Activated CD4-positive, alpha-beta T cell treated with anti-CD3 and anti-CD28 coated beads, Interleukin-2, amount 10 ng/mL, durations not matched to agents 24 days and 14 days (primary cell): Measurements from ENCODE around the gene APC2. TPM values are rescaled to one million over a fixed set of nuclear protein-coding genes. Genes with fewer than 3 reads are reported as not detected.

Source experiments
- DNase-seq: peaks from one replicate; pipeline ENCODE4 v3.0.0; 2022
- H3K27ac Mint-ChIP-seq: one replicate; pipeline ENCODE4 v1.8.0; 2022; ENCODE audit warnings: mild to moderate bottlenecking, mixed read lengths
- H3K27me3 Mint-ChIP-seq: one replicate; pipeline ENCODE4 v1.8.0; 2022; ENCODE audit warnings: mixed read lengths
- H3K36me3 Mint-ChIP-seq: one replicate; pipeline ENCODE4 v1.8.0; 2022; ENCODE audit warnings: low read depth, mild to moderate bottlenecking, mixed read lengths
- H3K4me1 Mint-ChIP-seq: one replicate; pipeline ENCODE4 v1.8.0; 2021; ENCODE audit warnings: mixed read lengths
- H3K4me3 Mint-ChIP-seq: one replicate; pipeline ENCODE4 v1.8.0; 2022; ENCODE audit warnings: mild to moderate bottlenecking, moderate library complexity, mixed read lengths
- H3K9me3 Mint-ChIP-seq: one replicate; pipeline ENCODE4 v1.8.0; 2021; ENCODE audit warnings: mixed read lengths
- intact Hi-C: fragments of 100-400 bp; cut with micrococcal nuclease; formaldehyde crosslinking; loops from one replicate; pipeline ENCODE4 v1.15.1; 2023
- total RNA-seq: library from RNA; stranded (reverse); gene quantifications from 2 replicates; pipeline ENCODE4 v1.2.3, GENCODE V29; 2022

APC2 gene
- total RNA-seq, 1 donor from 2014 or later: 0.16 TPM

- H3K4me1 Mint-ChIP-seq: peaks cover 2% of the 10 kb centered on the region
Measured at GRCh38 chr19:1466461-1467214, 16.7 kb downstream of the APC2 start.

GRCh38 chr19:1467215-1467489 is 17.2 kb downstream of the APC2 start:
- intact Hi-C loops: loop anchor here (5.0 kb wide), 1 partner anchor 290 kb away; no protein-coding TSS in a partner anchor
- Mint-ChIP-seq H3K4me1 (peaks cover 2% of the 10 kb centered on the region), H3K36me3 (peaks cover 1% of the 10 kb centered on the region), H3K9me3 (no peaks in the 10 kb centered on the region), H3K27me3 (peaks cover 5% of the 10 kb centered on the region), H3K27ac (no peak overlapping the region), H3K4me3 (no peak overlapping the region)
- no peak for DNase-seq

More at GRCh38 chr19:1466461-1467214, 16.7 kb downstream of the APC2 start:
- intact Hi-C loops: loop anchor here (5.0 kb wide), 1 partner anchor 291 kb away; no protein-coding TSS in a partner anchor
- Mint-ChIP-seq H3K4me3 (no peak overlapping the region), H3K9me3 (no peaks in the 10 kb centered on the region), H3K36me3 (peaks cover 1% of the 10 kb centered on the region), H3K27me3 (peaks cover 1% of the 10 kb centered on the region), H3K27ac (no peak overlapping the region)
- peak; percentile 59 for DNase-seq

DNA sequence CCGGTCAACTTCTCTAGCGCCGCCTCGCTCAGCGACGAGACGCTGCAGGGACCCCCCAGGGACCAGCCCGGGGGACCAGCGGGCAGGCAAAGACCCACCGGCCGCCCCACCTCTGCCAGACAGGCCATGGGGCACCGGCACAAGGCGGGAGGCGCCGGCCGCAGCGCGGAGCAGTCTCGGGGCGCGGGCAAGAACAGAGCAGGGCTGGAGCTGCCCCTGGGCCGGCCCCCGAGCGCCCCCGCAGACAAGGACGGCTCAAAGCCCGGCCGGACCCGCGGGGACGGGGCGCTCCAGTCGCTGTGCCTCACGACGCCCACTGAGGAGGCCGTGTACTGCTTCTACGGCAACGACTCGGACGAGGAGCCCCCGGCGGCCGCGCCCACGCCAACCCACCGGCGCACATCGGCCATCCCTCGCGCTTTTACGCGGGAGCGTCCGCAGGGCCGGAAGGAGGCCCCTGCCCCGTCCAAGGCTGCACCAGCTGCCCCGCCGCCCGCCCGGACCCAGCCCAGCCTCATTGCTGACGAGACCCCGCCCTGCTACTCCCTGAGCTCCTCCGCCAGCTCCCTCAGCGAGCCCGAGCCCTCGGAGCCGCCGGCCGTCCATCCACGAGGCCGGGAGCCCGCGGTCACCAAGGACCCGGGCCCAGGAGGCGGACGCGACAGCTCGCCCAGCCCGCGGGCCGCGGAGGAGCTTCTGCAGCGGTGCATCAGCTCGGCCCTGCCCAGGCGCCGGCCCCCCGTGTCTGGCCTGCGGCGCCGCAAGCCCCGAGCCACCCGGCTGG is 17.8 kb downstream of the APC2 start:
- Mint-ChIP-seq H3K27ac (no peak overlapping the region), H3K4me1 (peaks cover 2% of the 10 kb centered on the region), H3K4me3 (no peak overlapping the region), H3K27me3 (peaks cover 5% of the 10 kb centered on the region), H3K36me3 (peaks cover 1% of the 10 kb centered on the region), H3K9me3 (no peaks in the 10 kb centered on the region)
- peak; percentile 58 for DNase-seq
- intact Hi-C loops: loop anchor here (5.0 kb wide), 1 partner anchor 290 kb away; no protein-coding TSS in a partner anchor

GRCh38 chr19:1468274-1468820 is 18.4 kb downstream of the APC2 start:
- Mint-ChIP-seq H3K9me3 (no peaks in the 10 kb centered on the region), H3K27ac (no peak overlapping the region), H3K4me1 (peaks cover 2% of the 10 kb centered on the region), H3K27me3 (peaks cover 6% of the 10 kb centered on the region), H3K4me3 (peak overlapping the region; percentile 49), H3K36me3 (peaks cover 1% of the 10 kb centered on the region)
- no peak for DNase-seq
- intact Hi-C loops: loop anchor here (5.0 kb wide), 1 partner anchor 289 kb away; no protein-coding TSS in a partner anchor

- peak overlapping the region; percentile 49 for H3K4me3 Mint-ChIP-seq
- peaks cover 6% of the 10 kb centered on the region for H3K27me3 Mint-ChIP-seq
- no peaks in the 10 kb centered on the region for H3K9me3 Mint-ChIP-seq
- peak; percentile 79 for DNase-seq
- intact Hi-C loops: loop anchor here (5.0 kb wide), 1 partner anchor 288 kb away; no protein-coding TSS in a partner anchor
- H3K4me1 Mint-ChIP-seq: peaks cover 2% of the 10 kb centered on the region
- H3K36me3 Mint-ChIP-seq: peaks cover 1% of the 10 kb centered on the region
- H3K27ac Mint-ChIP-seq: no peak overlapping the region
Measured at GRCh38 chr19:1468821-1469254, 18.9 kb downstream of the APC2 start.

DNA sequence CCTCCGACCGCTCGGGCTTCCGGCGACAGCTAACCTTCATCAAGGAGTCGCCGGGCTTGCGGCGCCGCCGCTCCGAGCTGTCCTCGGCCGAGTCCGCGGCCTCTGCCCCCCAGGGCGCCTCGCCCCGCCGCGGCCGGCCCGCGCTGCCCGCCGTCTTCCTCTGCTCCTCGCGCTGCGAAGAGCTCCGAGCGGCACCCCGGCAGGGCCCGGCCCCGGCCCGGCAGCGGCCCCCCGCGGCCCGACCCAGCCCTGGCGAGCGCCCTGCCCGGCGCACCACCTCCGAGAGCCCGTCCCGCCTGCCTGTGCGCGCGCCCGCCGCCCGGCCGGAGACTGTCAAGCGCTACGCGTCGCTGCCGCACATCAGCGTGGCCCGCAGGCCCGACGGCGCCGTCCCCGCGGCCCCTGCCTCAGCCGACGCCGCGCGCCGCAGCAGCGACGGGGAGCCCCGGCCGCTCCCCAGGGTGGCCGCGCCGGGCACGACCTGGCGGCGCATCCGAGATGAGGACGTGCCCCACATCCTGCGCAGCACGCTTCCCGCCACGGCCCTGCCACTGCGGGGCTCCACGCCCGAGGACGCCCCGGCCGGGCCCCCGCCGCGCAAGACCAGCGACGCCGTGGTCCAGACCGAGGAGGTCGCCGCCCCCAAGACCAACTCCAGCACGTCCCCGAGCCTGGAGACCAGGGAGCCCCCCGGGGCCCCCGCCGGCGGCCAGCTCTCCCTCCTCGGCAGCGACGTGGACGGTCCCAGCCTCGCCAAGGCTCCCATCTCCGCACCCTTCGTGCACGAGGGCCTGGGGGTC is 19.5 kb downstream of the APC2 start:
- intact Hi-C loops: loop anchor here (2.0 to 5.0 kb wide), 2 partner anchors 25 to 288 kb away; no protein-coding TSS in a partner anchor
- H3K27ac Mint-ChIP-seq: no peak overlapping the region
- peak; percentile 80 for DNase-seq
- H3K9me3 Mint-ChIP-seq: no peaks in the 10 kb centered on the region
- peaks cover 2% of the 10 kb centered on the region for H3K4me1 Mint-ChIP-seq
- peak overlapping the region; percentile 73 for H3K4me3 Mint-ChIP-seq
- peaks cover 1% of the 10 kb centered on the region for H3K36me3 Mint-ChIP-seq
- peaks cover 6% of the 10 kb centered on the region for H3K27me3 Mint-ChIP-seq

- intact Hi-C loops: loop anchor here (2.0 kb wide), 1 partner anchor 25 kb away; no protein-coding TSS in a partner anchor
- peaks cover 1% of the 10 kb centered on the region for H3K36me3 Mint-ChIP-seq
- H3K27ac Mint-ChIP-seq: no peak overlapping the region
- no peaks in the 10 kb centered on the region for H3K9me3 Mint-ChIP-seq
- H3K4me1 Mint-ChIP-seq: peaks cover 2% of the 10 kb centered on the region
- peaks cover 6% of the 10 kb centered on the region for H3K27me3 Mint-ChIP-seq
- DNase-seq: no peak
- peak overlapping the region; percentile 73 for H3K4me3 Mint-ChIP-seq
Measured at GRCh38 chr19:1470055-1470304, 20.1 kb downstream of the APC2 start.

DNA sequence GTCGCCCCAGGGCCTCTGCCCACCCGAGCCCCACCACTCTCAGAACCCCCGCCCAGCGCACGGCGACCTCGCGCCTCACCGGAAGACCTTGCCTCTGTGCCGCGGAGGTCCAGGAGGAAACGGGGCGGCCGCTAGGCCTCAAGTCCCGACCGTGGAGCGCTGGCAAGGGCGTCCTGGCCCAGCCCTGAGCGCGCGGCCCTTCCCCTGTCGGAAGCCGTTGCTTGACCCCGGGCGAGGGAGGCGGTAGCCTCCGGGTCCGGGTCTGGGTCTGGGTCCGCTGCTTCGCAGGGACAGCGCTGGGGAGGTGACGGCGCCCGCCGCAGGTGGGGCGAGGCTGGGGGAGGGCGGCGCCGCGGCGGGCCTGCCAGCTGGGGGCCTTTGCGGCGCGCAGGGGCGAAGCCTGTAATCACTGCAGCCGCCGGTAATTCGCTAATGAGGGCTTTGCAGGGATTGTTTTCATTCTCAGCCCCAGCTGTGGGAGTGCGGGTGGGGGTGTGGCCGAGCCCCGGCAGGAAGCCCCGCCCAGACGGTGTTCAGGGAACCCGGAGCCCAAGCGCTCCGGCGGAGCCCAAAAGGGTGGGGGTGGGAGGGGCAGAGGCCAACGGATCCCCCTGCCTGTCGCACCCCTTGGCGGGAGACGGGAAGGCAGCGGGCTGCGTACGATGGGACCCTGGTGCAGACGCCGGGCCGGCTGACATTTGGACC is 20.5 kb downstream of the APC2 start:
- Mint-ChIP-seq H3K4me1 (peaks cover 2% of the 10 kb centered on the region), H3K9me3 (no peaks in the 10 kb centered on the region), H3K4me3 (peak overlapping the region; percentile 73), H3K36me3 (peaks cover 1% of the 10 kb centered on the region), H3K27ac (no peak overlapping the region), H3K27me3 (peaks cover 6% of the 10 kb centered on the region)
- intact Hi-C loops: loop anchor here (2.0 kb wide), 1 partner anchor 26 kb away; no protein-coding TSS in a partner anchor
- peak; percentile 94 for DNase-seq

DNA sequence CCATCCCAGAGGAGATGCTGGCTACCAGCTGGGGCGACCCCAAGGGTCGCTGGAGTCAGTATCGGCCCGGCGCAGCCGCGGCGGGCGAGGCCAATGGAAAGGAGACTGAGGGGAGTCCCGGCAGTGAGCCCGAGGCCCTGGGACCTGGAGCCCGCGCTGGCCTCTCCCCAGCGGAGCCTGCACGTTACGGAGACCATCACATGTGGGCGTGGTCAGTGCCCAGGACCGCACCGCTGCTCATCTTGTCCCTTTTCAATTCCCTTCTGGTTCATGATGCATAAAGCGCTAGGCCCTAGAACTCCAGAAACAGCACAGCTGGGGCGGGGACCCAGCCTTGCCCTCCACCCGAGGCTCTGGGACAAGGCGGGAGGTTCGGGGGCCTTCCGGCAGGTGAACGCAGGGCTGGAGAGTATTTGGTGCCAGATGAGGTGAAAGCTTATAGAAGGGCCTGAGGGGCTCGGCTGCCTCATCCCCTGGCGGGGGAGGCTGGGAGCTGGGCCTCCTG is 21.1 kb downstream of the APC2 start:
- peak; percentile 77 for DNase-seq
- Mint-ChIP-seq H3K9me3 (no peaks in the 10 kb centered on the region), H3K36me3 (peaks cover 1% of the 10 kb centered on the region), H3K4me1 (peaks cover 2% of the 10 kb centered on the region), H3K27me3 (peaks cover 6% of the 10 kb centered on the region), H3K27ac (no peak overlapping the region), H3K4me3 (peak overlapping the region; percentile 54)
- intact Hi-C loops: loop anchor here (2.0 kb wide), 1 partner anchor 26 kb away; no protein-coding TSS in a partner anchor

DNA sequence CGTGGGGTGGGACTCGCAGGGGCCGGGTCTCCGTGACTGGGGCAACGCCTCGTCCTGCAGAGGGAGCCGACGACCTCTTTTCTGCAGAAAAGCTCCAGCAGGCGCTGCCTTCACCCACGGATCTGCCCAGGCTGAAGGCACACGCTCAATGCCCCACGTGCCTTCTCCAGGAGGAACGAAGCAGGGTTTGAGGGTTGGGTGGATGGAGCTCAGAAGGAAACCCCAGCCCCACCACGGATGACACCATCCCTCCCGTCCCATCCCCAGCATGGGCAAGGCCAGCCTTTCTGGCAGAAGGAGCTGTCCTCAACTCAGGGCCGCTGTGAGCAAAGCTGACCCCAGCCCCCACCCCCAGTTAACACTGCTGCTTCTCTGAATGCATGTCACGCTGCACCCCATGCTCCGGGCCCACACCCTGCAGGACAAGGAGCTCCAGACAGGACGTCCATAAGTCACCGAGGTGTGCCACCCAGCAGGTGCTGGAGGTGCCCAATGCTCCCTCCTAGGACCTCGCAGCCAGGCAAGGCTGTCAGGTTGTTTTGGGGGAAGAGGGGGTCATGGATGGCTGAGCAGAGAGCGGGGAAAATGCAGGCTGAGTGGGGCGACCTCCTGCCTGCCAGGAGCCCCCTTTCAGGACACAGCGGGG is 21.7 kb downstream of the APC2 start:
- intact Hi-C loops: loop anchor here (2.0 kb wide), 1 partner anchor 27 kb away; no protein-coding TSS in a partner anchor
- peak; percentile 70 for DNase-seq
- Mint-ChIP-seq H3K4me3 (peak overlapping the region; percentile 54), H3K4me1 (peaks cover 2% of the 10 kb centered on the region), H3K27me3 (peaks cover 6% of the 10 kb centered on the region), H3K27ac (no peak overlapping the region), H3K9me3 (no peaks in the 10 kb centered on the region), H3K36me3 (peaks cover 1% of the 10 kb centered on the region)

GRCh38 chr19:1472231-1473084 is 22.5 kb downstream of the APC2 start:
- DNase-seq: no peak
- H3K4me3 Mint-ChIP-seq: no peak overlapping the region
- intact Hi-C loops: no loop called here
- H3K27ac Mint-ChIP-seq: no peak overlapping the region
- H3K9me3 Mint-ChIP-seq: no peaks in the 10 kb centered on the region
- peaks cover 3% of the 10 kb centered on the region for H3K4me1 Mint-ChIP-seq
- peaks cover 6% of the 10 kb centered on the region for H3K27me3 Mint-ChIP-seq
- H3K36me3 Mint-ChIP-seq: peaks cover 2% of the 10 kb centered on the region
